K562 (cell line): Measurements from ENCODE around the gene MBD4. TPM values are rescaled to one million over a fixed set of nuclear protein-coding genes. Genes with fewer than 3 reads are reported as not detected.

Experiments used
- ATAC-seq: fragments of 200-7000 bp; cut with Tn5 transposase; 3 replicates; pipeline ENCODE4 v1.9.1; 2020; ENCODE audit warnings: moderate library complexity
- BruUV-seq: library from RNA; stranded (reverse); fragments of 400-500 nt; replicated peaks from 2 replicates; lab custom pipeline; 2021; lab: Mats Ljungman, UMichigan
- CTCF ChIA-PET: fragments of 300-600 bp; formaldehyde crosslinking; extraction: SDS; loops from one replicate; lab custom pipeline; 2021; ENCODE audit warnings: low intra/inter-chr PET ratio; lab: Yijun Ruan, JAX
- POLR2A ChIA-PET: fragments of 300-600, 350-650 bp; sonication (Branson Sonifier 250); formaldehyde crosslinking; extraction: SDS; loops from one replicate; lab custom pipeline; 2021; ENCODE audit warnings: antibody characterized with exemption, inconsistent platforms; lab: Yijun Ruan, JAX
- DNase-seq, 4 experiments: peaks; one replicate each; pipeline versions ENCODE4 v3.0.0 to v3.0.0-alpha.2; 2011 to 2018; ENCODE audit warnings: low spot score in 3 of 4, mixed read lengths in 3 of 4; ENCODE audit errors: extremely low read depth in 1 of 4
- FAIRE-seq: peaks from 2 replicates; lab custom pipeline; 2011; peaks lifted over from hg19 to GRCh38; lab: Jason Lieb, UNC
- H2AFZ ChIP-seq: 2 replicates; pipeline ENCODE4 v1.6.0; 2011; ENCODE audit warnings: low read depth, low read length, control low read depth, inconsistent platforms
- H3K27ac ChIP-seq: fragments of 200-600 bp; 3 replicates; pipeline ENCODE4 v1.8.0; 2011; ENCODE audit warnings: low read depth, mild to moderate bottlenecking, control low read depth, inconsistent platforms, low read length, moderate library complexity, mixed read lengths; ENCODE audit errors: extremely low read depth
- H3K27me3 ChIP-seq, 2 experiments: fragments of 300-600 bp in 1 of 2; 2 replicates in 1 of 2; 3 replicates in 1 of 2; pipeline versions ENCODE4 v1.6.0 to v1.8.0; 2011; ENCODE audit warnings: inconsistent platforms in 2 of 2, low read length in 2 of 2, mild to moderate bottlenecking in 1 of 2, mixed read lengths in 1 of 2, moderate library complexity in 1 of 2; ENCODE audit not compliant: control insufficient read depth in 2 of 2, insufficient read depth in 2 of 2
- H3K36me3 ChIP-seq: fragments of 300-600 bp; 3 replicates; pipeline ENCODE4 v1.8.0; 2011; ENCODE audit warnings: mild to moderate bottlenecking, low read length, inconsistent platforms; ENCODE audit not compliant: control insufficient read depth, insufficient read depth
- H3K4me1 ChIP-seq, 2 experiments: fragments of 200-600 bp in 1 of 2; replicated peaks in 1 of 2; 2 replicates in 1 of 2; 3 replicates in 1 of 2; pipeline versions ENCODE4 v1.5.1 to v1.8.0; 2011; ENCODE audit warnings: inconsistent platforms in 2 of 2, low read length in 2 of 2, mild to moderate bottlenecking in 1 of 2, mixed read lengths in 1 of 2, moderate library complexity in 1 of 2; ENCODE audit not compliant: control insufficient read depth in 2 of 2, insufficient read depth in 2 of 2
- H3K4me2 ChIP-seq: 2 replicates; pipeline ENCODE4 v1.6.1; 2011; ENCODE audit warnings: low read length, control low read depth, inconsistent platforms, mixed read lengths; ENCODE audit not compliant: insufficient read depth
- H3K4me3 ChIP-seq: fragments of 200-600 bp; sonication (generic), shearing (Covaris generic); 2 replicates; pipeline ENCODE4 v1.5.1; 2016; ENCODE audit warnings: control low read depth, inconsistent platforms
- H3K79me2 ChIP-seq: fragments of 200-600 bp; 3 replicates; pipeline ENCODE4 v1.8.0; 2011; ENCODE audit warnings: low read length, inconsistent platforms; ENCODE audit not compliant: control insufficient read depth, insufficient read depth
- H3K9ac ChIP-seq, 2 experiments: 2 replicates each; pipeline versions ENCODE4 v1.6.0 to v1.6.1; 2011; ENCODE audit warnings: low read depth in 2 of 2, low read length in 2 of 2, control low read depth in 1 of 2, inconsistent platforms in 1 of 2, mild to moderate bottlenecking in 1 of 2, mixed read lengths in 1 of 2; ENCODE audit not compliant: insufficient read depth in 1 of 2
- H3K9me1 ChIP-seq: one replicate; pipeline ENCODE4 v1.6.0; 2011; ENCODE audit warnings: inconsistent platforms, mild to moderate bottlenecking, low read length, moderate library complexity; ENCODE audit not compliant: control insufficient read depth, insufficient read depth
- H3K9me3 ChIP-seq: replicated peaks from 2 replicates; pipeline ENCODE4 v1.5.1; 2011; ENCODE audit warnings: low read depth, low read length, inconsistent platforms; ENCODE audit not compliant: control insufficient read depth, insufficient read depth
- H4K20me1 ChIP-seq: replicated peaks from 2 replicates; pipeline ENCODE4 v1.6.1; 2011; ENCODE audit warnings: low read length, inconsistent platforms, mixed read lengths; ENCODE audit not compliant: control insufficient read depth, insufficient read depth
- CEBPB ChIP-seq: fragments of 450-650 bp; IDR thresholded peaks from 2 replicates; pipeline ENCODE4 v1.6.1; 2016; ENCODE audit warnings: missing genetic modification characterization, missing compliant biosample characterization
- CSDE1 ChIP-seq, 2 experiments: fragments of 450-650 bp; IDR thresholded peaks; 2 replicates each; pipeline ENCODE4 v1.6.1; 2016; ENCODE audit warnings: mild to moderate bottlenecking in 1 of 2
- CTBP1 ChIP-seq: fragments of 450-650 bp; IDR thresholded peaks from 2 replicates; pipeline ENCODE4 v1.6.1; 2016; ENCODE audit warnings: borderline replicate concordance
- DPF2 ChIP-seq: fragments of 450-650 bp; IDR thresholded peaks from 2 replicates; pipeline ENCODE4 v1.6.1; 2016
- FOXA3 ChIP-seq, 2 experiments: fragments of 450-650 bp in 1 of 2; sonication (generic) in 1 of 2; formaldehyde crosslinking; IDR thresholded peaks in 1 of 2; conservative IDR thresholded peaks in 1 of 2; 2 replicates each; pipeline versions ENCODE4 v1.4.0 to v1.8.0; 2020 to 2022; ENCODE audit warnings: mild to moderate bottlenecking in 2 of 2, missing genetic modification reagents in 1 of 2
- HLTF ChIP-seq: fragments of 450-650 bp; IDR thresholded peaks from 2 replicates; pipeline ENCODE4 v1.6.1; 2016
- HMGN3 ChIP-seq: IDR thresholded peaks from 2 replicates; pipeline ENCODE4 v1.6.1; 2011; ENCODE audit warnings: borderline replicate concordance, low read depth, mild to moderate bottlenecking, mixed read lengths, low read length; ENCODE audit not compliant: insufficient read length; ENCODE audit errors: extremely low read depth
- LARP7 ChIP-seq: fragments of 450-650 bp; IDR thresholded peaks from 2 replicates; pipeline ENCODE4 v1.6.1; 2016
- NR2C2 ChIP-seq, 2 experiments: fragments of 200-800 bp in 1 of 2; sonication (Bioruptor generic) in 1 of 2; sonication (generic) in 1 of 2; formaldehyde crosslinking in 1 of 2; IDR thresholded peaks; 2 replicates each; pipeline versions ENCODE4 v1.6.1 to v1.8.0; 2016 to 2022; ENCODE audit warnings: mild to moderate bottlenecking in 1 of 2, missing compliant biosample characterization in 1 of 2, missing genetic modification characterization in 1 of 2, missing genetic modification reagents in 1 of 2
- POLR3A ChIP-seq: IDR thresholded peaks from 2 replicates; pipeline ENCODE4 v1.6.1; 2011; ENCODE audit warnings: borderline replicate concordance, mild to moderate bottlenecking, moderate library complexity; ENCODE audit not compliant: insufficient read length, insufficient read depth; ENCODE audit errors: extremely low read depth
- PURB ChIP-seq: sonication (generic); formaldehyde crosslinking; IDR thresholded peaks from 2 replicates; pipeline ENCODE4 v1.9.0; 2021; ENCODE audit warnings: low read depth, mild to moderate bottlenecking, missing genetic modification reagents
- RBM17 ChIP-seq: fragments of 200-400 bp; formaldehyde crosslinking; IDR thresholded peaks from 2 replicates; pipeline ENCODE4 v1.6.1; 2017; ENCODE audit warnings: low read depth, mild to moderate bottlenecking, low read length, borderline replicate concordance
- TARDBP ChIP-seq: fragments of 450-650 bp; IDR thresholded peaks from 2 replicates; pipeline ENCODE4 v1.6.1; 2016
- TCFL5 ChIP-seq: fragments of 250-450 bp; sonication (Bioruptor Pico); conservative IDR thresholded peaks from 2 replicates; pipeline ENCODE4 v1.6.1; 2021; ENCODE audit warnings: mild to moderate bottlenecking, moderate library complexity, matching md5 sums
- VEZF1 ChIP-seq: fragments of 200-800 bp; sonication (Bioruptor generic); IDR thresholded peaks from 2 replicates; pipeline ENCODE4 v1.6.1; 2017; ENCODE audit warnings: missing genetic modification characterization, missing compliant biosample characterization
- XRCC4 ChIP-seq: IDR thresholded peaks from one replicate; pipeline ENCODE4 v1.6.1; 2011; ENCODE audit not compliant: insufficient read depth, insufficient read length; ENCODE audit errors: extremely low read depth
- ZBTB49 ChIP-seq: sonication (generic); formaldehyde crosslinking; IDR thresholded peaks from 2 replicates; pipeline ENCODE4 v1.8.0; 2022; ENCODE audit warnings: missing genetic modification reagents, mild to moderate bottlenecking, borderline replicate concordance
- WGBS: fragments of 100-300 bp; shearing (Covaris generic); methylation state at CpG from one replicate; pipeline ENCODE4 v1.1.6; 2016; ENCODE audit warnings: low coverage, mixed read lengths; ENCODE audit not compliant: insufficient coverage; ENCODE audit errors: missing lambda C conversion rate; 5-methylcytosine and 5-hydroxymethylcytosine counted together
- in situ Hi-C: fragments of 300-500 bp; cut with MboI; formaldehyde crosslinking; loops from 4 replicates; pipeline ENCODE4 v1.15.0; 2018; ENCODE audit warnings: inconsistent platforms, mixed read lengths
- intact Hi-C: fragments of 100-400 bp; cut with micrococcal nuclease; formaldehyde crosslinking; loops from 2 replicates; pipeline ENCODE4 v1.14.2; 2022
- polyA plus RNA-seq, 8 experiments: library from polyadenylated mRNA; depleted of rRNA in 4 of 8; stranded (reverse) in 5 of 8; unstranded in 3 of 8; fragments of >200 nt; fragmentation: Nextera tagmentation in 2 of 8; fragmentation: Illumina TruSeq in 1 of 8; extraction: Ambion mirVana in 2 of 8; extraction: Trizol in 1 of 8; gene quantifications; 2 replicates each; pipeline versions ENCODE4 v1.2.1 to v1.2.3, GENCODE V29; 2011 to 2014; ENCODE audit warnings: inconsistent platforms in 1 of 8, missing spikeins in 1 of 8
- total RNA-seq, 7 experiments: library from RNA; depleted of rRNA in 6 of 7; stranded (reverse); fragments of >200 nt in 6 of 7; fragmentation: Illumina TruSeq in 2 of 7; extraction: Trizol in 2 of 7; gene quantifications; 2 replicates each; pipeline versions ENCODE4 v1.2.1 to v1.2.3, GENCODE V29; 2011 to 2021; ENCODE audit warnings: low replicate concordance in 1 of 7

The MBD4 gene
- total and polyA plus RNA-seq, 9 of the 15 experiments (the other 6 are each of a cell fraction or from before 2014, with no cell fraction given), result 13.3 to 63.9 (median 39.0) TPM

GRCh38 chr3:129461461-129462146 lies 21.9 kb upstream of the MBD4 start:
- H3K79me2 ChIP-seq, result no peaks in the 10 kb centered on the region
- intact Hi-C loops, result no loop called here
- peaks cover 14 to 39% of the 10 kb centered on the region in 2 experiments for H3K4me1 ChIP-seq
- no peaks in the 10 kb centered on the region for H3K9me3 ChIP-seq
- peak overlapping the region; percentile 99 for H3K27ac ChIP-seq
- BruUV-seq, result no TSS peak
- H4K20me1 ChIP-seq, result no peaks in the 10 kb centered on the region
- peak; percentile 93 for ATAC-seq
- peaks cover 4% of the 10 kb centered on the region; the same call in 1 of the 3 replicates for H3K36me3 ChIP-seq
- H3K27me3 ChIP-seq, result no peaks in the 10 kb centered on the region
- peak; percentile 69 to 89 (median 80) for DNase-seq
- CTCF ChIA-PET, result no interaction called here
- peak overlapping the region; percentile 11; the same call in 1 of the 2 replicates for H3K4me3 ChIP-seq
- H2AFZ ChIP-seq, result peak overlapping the region; percentile 89
- FAIRE-seq, result peak; percentile 96
- no peaks in the 10 kb centered on the region for H3K9me1 ChIP-seq
- peak overlapping the region; percentile 65 to 86; a peak in 3 of 4 replicates for H3K9ac ChIP-seq
- H3K4me2 ChIP-seq, result peak overlapping the region; percentile 90
- 3% methylated on average over 6 of the region's 6 CpGs for WGBS
- POLR2A ChIA-PET, result interaction anchor here (0.5 to 1.8 kb wide), 11 partner anchors 8 to 145 kb away, joined by 3 to 14 read pairs (median 5); partner anchors contain the start of genes IFT122 and MBD4
- in situ Hi-C loops, result no loop called here
- TF ChIP-seq DPF2 (peak; percentile 99), VEZF1 (CRISPR knock-in tag) (peak; percentile 57), PURB (CRISPR knock-in tag) (no peak), CTBP1 (peak; percentile 33; the same call in 1 of the 2 replicates), CEBPB (tag) (peak; percentile 92), POLR3A (no peak), HLTF (no peak), LARP7 (no peak), TARDBP (no peak; the same call in 1 of the 2 replicates), NR2C2 (CRISPR knock-in tag; IDR thresholded peaks at IDR 0.05) (no peak), NR2C2 (tag; IDR thresholded peaks at IDR 0.05) (peak; percentile 64), FOXA3 (CRISPR knock-in tag; conservative IDR thresholded peaks at IDR 0.05 in 1 of 2, IDR thresholded peaks at IDR 0.05 in 1 of 2) (no peak), ZBTB49 (CRISPR knock-in tag) (no peak), CSDE1 (IDR thresholded peaks at IDR 0.05) (peak in 1 of 2 experiments; percentile 73; a peak in 1 of 4 replicates), HMGN3 (peak; percentile 54), RBM17 (no peak), XRCC4 (no peak), TCFL5 (CRISPR knock-in tag) (no peak)
